HCEC 1CT (cell line): ENCODE data around the gene DUSP5.
"Not testable (repeated sequence)": the region's sequence is repeated elsewhere in the genome, so short reads cannot be mapped to it uniquely, and the experiment has no call there.

Experiments
- DNase-seq: peaks from one replicate; pipeline ENCODE4 v3.0.0-alpha.2; 2017

Gene DUSP5

DNA sequence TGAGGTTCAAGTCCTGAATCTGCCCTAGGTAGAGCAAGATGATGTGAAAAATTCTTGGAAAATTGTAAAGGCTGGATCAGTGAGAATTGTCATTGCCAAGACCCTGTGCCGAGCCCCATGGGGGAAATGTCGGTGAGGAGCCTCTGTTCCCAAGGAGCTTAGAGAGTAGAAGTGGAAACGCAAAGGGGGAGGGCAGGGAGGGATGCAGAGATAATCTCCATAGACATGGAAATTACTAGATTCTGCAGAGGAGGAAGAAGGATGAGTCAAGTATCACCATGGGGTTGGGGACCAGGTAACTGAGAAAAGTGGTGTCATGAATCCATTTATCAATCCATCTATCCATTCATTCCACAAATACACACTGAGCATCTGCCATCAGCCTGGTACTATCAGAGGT is 26.0 kb downstream of the DUSP5 start:
- DNase-seq: no peak

DNA sequence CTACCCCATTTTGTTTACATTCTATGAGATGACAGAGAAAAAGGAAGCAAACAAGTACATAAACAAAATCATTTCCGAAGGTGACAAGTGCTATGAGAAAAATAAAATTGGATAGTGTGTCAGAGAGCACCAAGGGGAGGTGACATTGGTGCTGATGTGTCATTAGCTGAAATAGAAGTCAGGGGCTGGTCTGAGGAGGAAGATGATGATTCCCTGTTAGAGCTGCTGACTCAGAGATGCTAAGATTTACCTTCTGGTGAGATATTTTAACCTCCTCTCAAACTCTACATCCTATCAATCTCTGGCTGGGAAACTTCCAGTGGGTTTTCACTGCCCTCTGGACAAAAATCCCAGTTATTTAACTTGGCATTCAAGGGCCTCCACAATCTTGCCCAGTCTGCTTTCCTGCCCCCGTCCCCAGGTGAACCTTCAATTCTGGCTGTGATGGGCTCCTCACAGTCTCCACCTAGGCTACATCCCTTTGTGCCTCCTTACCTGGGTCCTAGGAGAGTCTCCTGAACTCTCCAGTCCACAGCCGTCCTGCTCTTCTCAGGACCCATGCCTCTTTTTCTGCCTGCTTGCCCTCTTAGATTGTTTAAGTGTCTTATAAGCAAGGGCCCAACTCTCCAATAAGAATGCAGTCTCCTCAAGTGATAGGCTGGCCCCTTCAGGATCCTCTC is 26.6 kb downstream of the DUSP5 start:
- no peak for DNase-seq

GRCh38 chr10:110524859-110525232 is 27.1 kb downstream of the DUSP5 start:
- no peak for DNase-seq

DNA sequence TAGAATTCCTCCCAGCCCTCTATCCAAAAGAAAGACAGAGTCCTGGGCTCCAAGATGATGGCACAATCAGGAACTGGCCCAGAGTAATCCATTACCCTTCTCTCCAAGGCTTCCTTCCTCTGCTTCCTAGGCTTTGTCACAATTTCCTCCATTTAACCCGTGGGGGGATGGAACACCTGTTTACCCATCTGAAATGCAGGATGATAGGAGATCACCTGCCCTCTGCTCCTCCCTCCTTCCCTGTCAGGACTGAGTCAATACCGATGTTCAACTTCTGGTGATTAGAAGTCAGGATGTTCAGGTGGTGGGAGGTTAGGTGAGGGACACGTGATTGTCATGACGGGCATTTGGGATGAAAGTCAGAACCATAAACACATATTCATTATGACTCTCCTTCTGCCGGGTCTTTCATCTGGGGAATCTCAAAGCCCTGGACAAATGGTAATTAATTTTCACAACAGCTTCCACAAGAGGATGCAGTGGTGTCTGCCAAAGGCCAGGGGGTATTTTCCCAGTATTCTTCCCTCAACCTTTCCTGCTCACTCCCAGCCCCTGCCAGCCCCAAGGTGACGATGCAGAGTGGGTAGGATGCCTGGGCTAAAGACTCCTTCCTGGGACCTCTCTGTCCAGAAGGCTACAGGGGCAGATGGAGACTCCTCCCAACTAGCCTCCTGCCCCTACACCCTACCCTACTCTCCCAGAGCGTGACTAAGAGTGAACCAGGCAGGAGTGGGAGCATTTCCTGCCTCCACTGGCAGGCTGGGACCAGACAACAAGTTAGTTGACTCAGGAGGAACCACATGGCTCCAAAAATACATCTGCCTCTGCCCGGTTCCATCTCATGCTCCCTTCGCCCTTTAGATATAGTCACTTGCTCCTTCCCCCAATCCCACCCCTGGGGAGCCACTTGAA is 27.9 kb downstream of the DUSP5 start:
- DNase-seq: peak; percentile 88

DNA sequence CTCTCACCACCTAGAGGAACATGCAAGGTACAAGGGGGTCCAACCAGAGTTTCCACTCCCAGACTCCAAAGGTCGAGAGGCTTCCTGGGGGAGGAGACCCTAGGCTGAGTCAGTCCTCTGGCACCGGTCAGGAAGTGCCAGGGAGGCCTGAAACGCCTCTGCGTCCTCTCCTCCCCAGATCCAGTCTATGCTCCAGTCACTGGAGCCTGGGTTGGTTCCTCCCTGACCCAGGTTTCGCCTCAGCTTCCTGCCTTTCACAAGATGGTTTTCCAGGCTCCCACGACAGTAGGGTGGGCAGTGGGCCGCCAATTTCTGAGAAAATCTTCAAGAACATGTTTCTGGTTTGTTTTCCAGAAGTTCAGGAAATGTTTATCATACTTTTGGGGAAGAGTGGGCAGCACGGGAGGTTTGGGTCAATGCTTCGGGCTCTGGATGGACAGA is 30.0 kb downstream of the DUSP5 start:
- no peak for DNase-seq

DNA sequence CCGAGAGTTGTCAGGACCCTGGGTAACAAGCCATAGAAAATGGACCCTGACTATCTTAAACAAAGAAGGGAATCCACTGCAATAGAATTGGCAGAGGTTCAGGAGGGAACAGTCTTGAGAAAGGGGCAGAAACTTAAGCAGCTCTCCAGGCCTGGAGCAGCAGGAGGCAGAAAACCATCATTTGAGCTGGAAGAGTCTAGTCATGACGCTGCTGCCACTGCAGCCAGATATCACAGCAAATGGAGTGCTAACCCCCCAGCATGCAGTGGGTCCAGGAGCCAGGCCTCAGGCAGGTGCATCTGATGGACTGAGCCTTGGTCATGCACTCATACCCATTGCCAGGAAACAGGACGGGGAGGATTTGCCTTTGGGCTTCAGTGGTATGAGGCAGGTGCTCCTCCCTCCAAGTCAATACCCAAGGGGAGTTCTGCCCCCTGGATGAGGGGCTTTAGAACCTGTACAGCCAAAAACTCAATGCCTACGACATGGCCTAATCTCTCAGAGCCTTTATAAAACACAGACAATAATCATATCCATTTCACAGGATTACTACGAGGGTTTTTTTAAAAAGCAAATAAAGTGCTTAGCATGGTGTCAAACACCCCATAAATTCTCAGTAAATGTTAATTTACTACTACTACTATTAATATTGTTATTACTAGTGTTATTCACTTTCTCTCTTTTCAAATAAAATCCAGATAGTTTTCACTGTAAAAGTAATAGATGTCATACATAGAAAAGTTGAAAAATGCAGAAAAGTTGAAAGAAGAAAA is 30.7 kb downstream of the DUSP5 start:
- DNase-seq: no peak

- DNase-seq: not testable (repeated sequence)
These were observed 31.4 kb downstream of the DUSP5 start for GRCh38 chr10:110528997-110529524.

GRCh38 chr10:110529596-110530011 is 31.9 kb downstream of the DUSP5 start:
- no peak for DNase-seq

GRCh38 chr10:110530131-110530831 is 32.6 kb downstream of the DUSP5 start:
- DNase-seq: peak; percentile 81

DNA sequence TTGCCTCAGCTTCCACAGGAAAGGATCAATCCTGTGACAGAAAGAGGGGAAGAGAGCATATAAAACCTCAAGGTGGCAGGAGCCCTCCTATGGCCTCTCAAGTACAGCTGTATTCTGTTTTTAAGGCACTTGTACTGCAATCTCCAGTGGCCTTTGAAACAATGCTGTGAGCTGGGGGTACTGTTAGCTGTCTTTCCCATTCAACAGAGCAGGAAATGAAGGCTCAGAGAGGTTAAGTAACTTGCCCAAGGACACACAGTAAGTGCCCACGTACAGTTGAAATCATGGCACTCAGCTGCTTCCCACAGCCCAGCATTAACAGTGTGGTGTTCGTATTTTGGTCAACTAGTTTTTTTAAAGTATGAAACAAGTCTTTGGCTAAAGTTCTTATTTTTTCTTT is 34.0 kb downstream of the DUSP5 start:
- no peak for DNase-seq

GRCh38 chr10:110532628-110533027 is 34.9 kb downstream of the DUSP5 start:
- not testable (repeated sequence) for DNase-seq

GRCh38 chr10:110533149-110533548 is 35.4 kb downstream of the DUSP5 start:
- DNase-seq: no peak

DNA sequence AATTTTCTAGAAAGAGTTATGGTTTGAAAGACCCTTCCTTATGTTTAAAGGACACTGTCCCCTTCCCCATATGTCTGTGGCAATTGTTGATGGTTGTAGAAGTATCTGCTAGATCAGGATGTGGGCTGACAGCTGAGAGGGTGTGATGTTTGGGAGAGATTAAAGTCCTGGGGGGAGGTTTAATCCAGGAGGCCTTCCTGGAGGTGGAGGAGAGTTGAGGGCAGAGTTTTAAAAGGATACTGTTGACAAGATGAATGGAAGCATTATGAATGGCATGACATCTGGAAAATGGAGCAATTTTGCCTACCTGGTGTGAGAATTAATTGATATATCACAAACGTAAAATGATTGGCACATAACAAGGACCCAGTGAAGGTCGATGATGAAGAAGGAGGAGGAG is 36.9 kb downstream of the DUSP5 start:
- no peak for DNase-seq

- DNase-seq: peak; percentile 71
These were observed 38.5 kb downstream of the DUSP5 start for GRCh38 chr10:110535958-110536891.

GRCh38 chr10:110539091-110539490 is 41.4 kb downstream of the DUSP5 start:
- DNase-seq: no peak

DNA sequence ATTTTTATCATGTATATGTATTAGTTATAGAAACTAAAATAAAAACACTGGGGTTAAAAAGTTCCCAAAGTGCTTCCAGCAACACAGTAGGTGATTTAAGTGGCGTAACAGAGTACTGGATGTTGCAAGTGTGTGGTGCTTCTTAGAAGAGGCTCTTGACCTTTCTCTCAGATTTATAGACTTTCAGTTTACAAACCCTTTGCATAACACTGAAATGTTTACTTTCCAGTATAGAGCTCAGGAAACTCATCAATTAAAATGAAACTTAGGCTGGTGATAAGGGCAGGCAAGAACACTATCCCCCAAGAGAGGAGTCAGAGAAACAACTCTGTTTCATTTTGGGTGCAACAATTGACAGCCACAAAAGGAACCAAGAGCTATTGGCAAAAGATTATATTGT is 42.3 kb downstream of the DUSP5 start:
- DNase-seq: no peak

DNA sequence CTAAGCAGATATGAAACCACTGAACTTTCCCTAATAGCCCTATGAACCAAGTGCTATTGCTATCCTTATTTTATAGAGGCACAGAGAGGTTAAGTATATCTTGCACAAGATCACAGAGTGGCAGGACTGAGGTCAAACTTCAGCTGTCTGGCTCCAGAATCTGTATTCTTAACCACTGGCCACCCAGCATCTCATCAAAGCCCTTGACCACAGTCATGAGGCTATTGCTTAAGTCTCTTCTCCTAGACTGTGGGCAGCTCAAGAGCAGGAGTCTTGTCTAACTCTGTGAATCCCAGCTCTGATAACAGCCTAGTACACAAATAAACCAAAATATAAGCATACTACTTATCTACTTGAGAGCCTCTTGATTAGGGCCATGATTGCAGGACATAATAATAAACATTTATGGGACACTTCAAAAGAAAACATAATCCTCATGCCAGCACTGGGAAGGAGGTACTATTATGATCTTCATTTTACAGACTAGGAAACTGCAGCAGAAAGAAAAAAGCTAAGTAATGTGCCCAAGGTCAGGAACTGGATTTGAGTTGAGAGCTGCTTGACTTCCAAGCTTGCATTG is 47.3 kb downstream of the DUSP5 start:
- DNase-seq: peak; percentile 50

DNA sequence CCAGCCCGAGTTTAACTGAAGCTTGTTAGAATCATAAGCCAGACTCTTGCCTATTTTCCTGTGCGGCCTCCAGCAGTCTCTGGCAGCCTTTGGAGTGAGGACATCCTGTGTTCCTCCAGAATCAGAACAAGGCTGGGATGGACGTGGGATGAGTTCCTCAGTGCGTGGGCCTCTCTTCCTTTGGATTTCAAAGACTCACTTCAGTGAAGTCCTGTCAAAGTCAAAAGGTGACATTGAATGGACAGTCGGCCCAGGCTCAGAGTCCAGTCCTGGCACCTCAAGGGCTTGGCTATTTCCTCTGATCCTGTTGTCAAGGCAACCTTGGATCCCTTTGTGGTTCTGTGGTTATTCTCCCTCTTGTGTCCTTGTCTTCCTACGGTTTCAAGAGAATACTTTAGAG is 48.4 kb downstream of the DUSP5 start:
- no peak for DNase-seq

- DNase-seq: no peak
These were observed 48.9 kb downstream of the DUSP5 start for GRCh38 chr10:110546499-110547110.

DNA sequence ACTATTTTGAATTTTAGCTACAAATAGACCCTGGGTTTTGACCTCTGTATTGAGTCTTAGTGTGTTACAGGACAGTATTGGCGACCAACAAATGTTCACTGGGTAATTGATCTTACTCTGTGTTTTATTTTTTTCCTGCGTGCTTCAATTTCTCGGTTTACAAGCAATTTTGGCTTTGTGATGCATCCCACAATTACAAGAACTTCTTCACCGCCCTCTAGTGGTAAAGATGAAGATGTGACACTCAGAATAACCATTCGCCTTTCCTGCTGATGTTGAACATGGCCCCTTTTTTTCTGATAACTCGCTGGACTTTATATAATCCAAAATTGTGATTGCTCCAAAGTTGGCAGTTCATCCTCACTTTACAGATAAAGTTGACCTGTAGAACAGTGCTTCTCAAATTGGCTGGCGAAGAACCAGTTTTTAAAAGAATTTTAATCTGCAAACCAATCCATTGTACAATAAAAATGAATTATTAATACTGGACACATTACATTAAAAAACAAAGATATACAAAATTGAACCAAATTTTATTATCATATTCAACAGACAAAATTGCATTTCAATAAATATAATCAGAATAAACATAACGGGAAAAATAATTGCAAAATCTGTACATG is 49.5 kb downstream of the DUSP5 start:
- peak; percentile 79 for DNase-seq
